Activated T-helper 9 cell treated with anti-CD3 and anti-CD28 coated beads, Interleukin-2, amount 50 U/mL, for 16 hours (primary cell): ENCODE measurements around the gene NT5DC3.

Experiments
- DNase-seq: peaks from one replicate; pipeline ENCODE4 v3.0.0-alpha.2; 2020; ENCODE audit warnings: low read depth

NT5DC3 gene

DNA sequence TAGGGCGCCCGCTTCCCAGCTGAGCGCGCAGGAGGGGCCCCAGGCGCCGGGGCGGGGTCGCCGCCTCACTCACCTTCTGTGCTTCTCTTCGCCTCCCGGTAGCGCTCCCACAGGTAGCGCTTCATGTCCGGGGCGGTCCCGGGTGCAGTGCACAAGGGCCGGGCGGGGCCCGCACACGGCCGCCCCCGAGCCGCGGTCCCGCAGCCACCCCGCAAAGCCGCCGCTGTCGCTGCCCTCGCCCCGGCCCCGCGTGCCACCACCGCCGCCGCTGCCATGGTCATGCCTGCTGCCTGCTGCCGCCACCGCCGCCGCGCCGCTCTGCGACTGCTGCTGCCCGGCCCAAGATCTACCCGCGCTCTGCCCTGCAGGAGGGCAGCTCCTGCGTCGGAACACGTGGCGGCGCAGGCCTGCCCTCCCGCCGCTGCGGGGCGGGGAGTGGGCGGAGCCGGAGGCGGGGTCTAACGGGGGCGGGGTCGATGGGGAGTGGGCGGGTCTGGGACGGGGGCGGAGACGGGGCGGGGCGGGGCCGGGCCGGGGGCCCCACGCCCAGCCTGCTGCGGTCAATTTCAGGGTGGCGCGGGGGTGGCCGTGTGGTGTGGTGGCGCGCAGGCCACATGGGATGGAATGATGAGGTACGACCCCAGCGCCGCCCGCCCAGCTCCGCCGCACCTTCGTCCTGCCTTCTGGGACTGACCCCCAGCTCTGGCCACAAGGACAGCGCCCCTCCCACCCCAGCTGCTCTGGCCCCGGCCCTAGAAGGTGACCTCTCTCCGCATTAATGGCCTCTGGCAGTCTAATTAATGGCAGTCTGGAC lies at the start of gene NT5DC3:
Gene NT5DC3 (minus strand): TSS at position 359 of the 814 bp plus-strand sequence. CDS start 78 bp downstream, at position 281.
- DNase-seq: peak; percentile 77

DNA sequence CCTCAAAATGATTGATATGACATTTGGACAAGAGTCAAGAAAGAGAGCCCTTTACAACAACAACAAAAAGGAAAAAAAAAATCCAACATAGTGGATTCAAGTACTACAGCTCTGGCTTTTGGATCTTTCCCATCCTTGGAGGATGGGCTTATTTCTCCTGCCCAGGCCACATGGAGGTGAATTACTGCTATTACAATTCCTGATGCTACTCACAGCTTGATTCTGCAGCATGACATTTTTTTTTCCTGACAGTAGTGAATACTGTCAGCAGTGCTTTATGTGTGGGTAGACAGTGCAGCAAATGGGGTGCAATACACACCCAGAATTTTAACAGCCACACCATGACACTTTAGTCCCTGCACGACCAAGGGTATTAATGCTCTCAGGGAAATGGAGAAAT lies 46.7 kb upstream of the NT5DC3 start:
- DNase-seq: no peak

DNA sequence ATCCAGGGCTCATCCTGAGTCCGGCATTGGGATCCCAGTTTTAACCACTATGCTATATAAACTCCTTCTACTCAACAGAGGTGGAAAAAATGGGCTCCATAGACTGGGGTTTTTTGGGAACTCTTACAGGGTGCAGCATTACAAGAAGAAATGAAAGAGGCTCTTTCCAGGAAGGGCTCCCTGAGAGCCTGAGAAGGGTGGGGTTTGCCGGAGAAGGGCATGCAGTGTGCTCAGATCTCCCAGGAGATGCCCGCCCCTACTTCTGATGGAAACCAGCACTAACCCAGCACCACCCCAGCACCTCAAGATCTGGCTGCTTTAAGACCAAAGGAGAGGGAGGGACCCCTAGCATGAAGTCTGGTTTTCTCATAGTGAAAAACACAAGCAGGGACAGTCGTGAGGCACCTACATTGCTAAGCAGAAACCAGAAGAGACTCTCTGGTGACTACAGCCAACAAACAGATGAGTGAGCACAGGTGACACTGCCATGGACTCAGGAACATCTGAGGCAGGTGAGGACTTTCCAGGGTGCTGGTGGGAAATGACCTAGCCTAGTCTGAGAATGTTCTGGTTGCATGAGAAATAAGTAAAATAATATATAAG lies 45.3 kb upstream of the NT5DC3 start:
- DNase-seq: no peak

DNA sequence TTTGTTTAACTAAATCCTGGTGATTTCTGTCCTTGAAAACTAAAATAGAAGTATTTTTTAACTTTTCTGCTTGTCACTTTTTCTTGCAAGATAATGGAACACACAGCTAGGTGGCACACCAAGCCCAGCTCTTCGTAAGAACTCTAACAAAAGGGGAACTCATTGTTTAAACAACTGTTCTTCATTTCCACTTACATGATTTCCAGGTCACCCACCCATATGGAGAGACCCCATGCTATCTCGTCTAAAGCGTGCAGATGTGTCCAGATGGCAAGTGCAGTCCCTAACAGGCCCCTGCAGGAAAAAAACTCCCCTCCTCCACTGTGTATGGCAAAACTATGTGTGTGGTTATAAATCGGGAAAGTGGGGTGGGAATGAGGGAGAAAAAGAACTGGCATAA lies 43.3 kb upstream of the NT5DC3 start:
- no peak for DNase-seq

DNA sequence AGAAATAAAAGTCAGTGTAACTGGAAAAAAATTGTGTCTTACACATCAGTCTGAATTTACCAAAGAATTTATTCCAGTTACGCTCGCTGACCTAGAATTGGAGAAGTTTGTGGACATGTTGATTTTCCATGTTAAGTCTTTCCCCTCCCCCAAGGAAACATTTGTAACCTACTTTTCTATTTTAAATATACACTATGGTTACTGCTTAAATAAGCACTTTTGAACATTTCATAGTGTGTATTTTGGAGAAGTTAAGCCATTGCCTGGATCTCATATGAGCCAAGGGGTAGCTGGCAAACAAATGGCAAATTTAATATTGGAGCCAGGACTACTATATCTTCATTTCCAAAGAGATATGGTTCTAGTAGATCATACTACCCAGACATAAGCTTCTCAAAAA lies 42.9 kb upstream of the NT5DC3 start:
- DNase-seq: no peak

DNA sequence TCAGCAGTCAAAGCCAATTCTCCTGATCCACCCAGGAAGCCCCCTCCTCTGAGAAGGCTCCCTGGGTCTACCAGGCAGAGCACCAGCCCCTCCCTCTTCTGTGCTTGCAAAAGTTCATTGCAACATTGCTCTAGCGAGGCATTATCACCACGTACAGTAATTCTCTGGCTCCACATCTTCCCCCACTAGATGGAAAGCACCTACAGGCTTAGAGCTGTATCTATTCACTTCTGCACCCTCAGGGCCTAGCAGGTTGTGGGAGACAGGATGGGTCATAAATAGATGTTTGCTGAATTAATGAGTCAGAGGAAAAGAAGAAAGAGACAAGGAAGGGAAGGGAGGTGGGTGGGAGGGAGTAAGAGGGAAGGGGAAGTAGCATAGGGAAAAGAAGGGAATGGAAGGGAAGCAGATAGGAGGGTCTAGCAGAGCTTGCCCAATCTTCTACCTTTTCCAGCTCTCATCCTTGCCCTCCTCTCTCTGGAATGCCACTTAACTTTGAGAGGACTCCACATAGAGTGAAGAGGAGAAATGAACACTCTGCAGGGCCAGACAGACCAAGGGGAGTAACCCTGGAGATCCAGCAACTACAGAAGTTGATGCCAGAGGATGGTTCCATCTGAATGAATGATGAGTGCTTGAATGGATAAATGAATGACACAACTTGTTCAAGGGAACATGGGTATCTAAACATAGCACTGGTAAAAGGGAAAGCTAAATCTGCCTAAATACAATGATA lies 42.0 kb upstream of the NT5DC3 start:
- no peak for DNase-seq

DNA sequence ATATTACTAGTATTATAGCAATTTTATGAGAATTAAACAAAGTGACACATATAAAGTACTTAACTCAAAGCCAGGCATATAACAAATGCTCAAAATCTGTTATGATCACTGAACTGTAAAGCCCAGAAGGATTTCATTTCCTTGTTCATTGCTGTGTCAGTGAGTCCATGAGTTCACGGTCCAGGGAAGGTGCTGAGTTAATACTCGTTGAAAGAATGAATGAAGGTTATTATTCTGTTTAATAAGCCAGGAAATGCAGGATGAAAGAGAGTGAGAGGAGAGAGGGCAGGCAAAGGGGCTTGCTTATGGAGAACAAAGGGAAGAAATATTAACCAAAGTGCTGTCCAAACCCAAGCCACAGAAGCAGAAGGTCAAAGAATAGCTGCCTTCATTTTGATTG lies 40.2 kb upstream of the NT5DC3 start:
- no peak for DNase-seq

DNA sequence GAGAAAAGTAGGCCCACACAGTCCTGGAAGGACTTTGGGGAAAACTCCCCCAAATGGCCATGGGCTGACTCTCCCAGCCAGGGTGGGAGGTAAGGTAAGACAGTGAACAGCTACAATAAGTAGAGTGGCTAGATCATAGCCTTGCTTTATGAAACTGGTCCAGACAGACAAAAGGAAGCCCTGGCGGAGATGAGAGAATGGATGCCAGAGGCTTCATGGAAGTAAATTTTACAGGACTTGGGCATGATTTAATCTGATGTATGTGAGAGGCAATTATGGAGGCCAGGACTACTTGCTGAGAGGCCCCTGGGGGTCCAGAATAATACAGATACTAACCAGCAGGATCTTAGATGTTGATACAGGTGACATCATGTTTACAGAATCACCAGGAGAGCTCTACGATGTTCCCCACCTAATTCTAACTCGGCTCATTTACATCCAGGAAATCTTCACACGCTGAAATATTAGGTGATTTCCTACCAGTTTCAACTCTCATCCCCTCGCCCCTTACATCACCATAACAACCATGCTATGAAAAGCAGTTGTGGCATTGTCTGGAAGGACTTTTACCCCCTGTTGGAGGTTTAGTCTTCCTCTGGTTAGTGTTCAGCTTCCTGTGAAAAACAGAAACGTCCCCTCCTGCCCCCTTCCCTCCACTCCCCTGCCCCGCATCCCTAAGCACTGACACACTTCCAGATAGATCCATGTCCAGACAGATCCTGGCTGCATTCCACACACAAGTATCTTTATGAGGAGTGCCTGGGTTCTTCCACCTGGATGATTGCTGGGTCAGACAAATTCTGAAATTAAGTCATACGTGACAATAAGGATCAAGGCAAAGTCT lies 39.5 kb upstream of the NT5DC3 start:
- no peak for DNase-seq

DNA sequence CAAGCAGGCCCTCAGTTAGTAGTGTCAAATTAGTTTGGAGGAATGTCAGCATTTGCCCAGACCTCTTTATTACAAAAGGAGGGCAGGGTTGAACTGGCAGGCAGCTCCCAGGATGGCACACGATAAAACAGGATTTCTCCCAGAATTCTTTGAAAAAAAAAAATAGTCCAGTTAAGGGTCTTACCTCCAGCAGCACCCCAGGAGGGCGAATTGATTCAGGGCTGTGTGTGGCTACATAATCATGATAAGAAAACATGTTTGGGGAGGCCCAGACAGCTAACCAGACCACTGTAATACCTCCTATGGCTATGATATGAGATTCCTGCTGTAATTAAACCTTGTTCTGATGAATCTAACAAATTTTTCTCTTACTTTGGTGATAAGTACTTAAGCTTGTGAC lies 38.8 kb upstream of the NT5DC3 start:
- DNase-seq: no peak

DNA sequence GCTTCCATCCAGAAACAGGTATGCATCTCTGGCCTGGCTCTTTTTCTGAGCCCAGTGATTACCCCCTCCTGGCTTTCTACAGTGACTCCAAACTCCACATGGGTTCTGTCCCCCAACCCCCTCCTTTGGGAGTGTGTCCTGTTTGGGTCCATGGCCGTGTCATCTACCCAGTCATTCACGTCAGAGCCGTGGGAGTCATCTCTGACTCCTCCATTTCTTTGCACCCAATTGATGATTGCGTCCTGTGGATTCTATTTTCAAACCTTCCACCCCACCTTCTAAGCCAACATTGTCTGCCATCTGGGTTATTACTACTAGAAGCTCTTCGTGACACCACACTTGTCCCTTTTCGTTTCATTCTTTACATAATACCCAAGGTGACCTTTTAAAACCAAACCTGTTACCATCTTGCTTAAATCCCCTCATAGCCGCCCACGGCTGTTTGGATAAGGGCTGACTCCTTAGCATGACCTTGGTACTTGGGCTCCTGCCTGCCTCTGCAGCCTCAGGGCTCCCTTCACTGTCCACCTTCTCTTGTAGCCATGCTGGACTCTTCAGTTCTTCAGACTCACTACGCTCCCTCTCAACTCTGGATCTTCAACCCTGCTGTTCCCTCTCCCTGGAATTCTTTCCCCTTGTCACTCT lies 38.1 kb upstream of the NT5DC3 start:
- DNase-seq: no peak

DNA sequence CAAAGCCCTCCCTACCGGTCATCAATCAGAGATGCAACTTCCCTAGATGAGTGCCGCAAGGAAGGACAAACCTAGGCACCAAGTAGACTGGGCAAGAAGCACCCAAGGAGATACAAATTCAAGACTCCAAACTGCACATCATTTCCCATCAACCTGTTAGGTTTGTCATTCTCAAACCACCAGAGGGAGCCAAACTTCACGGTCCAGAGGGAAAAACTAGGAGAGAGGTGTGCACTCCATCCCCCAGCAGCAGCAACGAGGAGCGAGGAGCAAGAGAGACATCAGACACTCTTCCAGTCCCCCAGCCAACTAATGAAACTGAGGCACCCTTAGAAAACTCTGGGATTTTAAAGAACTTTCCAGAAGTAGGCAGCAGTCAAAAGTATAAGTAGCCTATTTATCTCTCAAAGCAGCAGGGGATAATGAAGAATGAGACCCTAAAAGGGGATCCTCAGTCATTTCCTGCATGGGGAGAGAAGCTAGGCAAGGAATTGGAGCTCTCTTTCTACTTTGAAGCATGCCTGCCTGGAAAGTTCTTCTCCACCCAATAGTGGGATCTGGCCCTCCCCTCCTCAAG lies 37.0 kb upstream of the NT5DC3 start:
- peak; percentile 27 for DNase-seq

DNA sequence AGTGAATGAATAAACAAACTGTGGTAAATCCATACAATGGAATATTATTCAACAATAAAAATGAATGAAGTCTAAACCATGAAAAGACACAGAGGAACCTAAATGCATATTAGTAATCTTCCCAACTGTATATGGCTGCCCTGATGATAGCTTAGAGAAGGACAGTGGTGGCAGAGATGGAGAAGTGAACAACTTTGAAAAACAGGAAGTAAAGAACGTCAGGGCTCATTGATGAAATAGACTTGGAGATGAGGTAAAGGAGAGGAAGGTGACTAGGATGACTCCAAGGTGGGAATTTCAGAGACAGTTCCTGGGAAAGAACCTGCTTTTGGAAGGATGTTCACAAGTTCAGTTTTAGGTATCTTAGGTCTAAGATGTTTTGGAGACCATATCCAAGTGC lies 36.3 kb upstream of the NT5DC3 start:
- DNase-seq: no peak

DNA sequence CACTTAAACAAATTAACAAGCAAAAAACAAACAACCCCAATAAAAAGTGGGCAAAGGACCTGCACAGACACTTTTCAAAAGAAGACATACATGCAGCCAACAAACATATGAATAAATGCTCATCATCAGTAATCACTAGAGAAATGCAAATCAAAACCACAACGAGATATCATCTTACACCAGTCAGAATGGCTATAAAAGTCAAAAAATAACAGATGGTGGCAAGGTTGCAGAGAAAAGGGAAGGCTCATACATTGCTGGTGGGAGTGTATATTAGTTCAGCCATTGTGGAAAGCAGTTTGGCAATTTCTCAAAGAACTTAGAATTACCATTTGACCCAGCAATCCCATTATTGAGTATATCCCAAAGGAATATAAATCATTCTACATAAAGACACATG lies 34.6 kb upstream of the NT5DC3 start:
- no peak for DNase-seq

DNA sequence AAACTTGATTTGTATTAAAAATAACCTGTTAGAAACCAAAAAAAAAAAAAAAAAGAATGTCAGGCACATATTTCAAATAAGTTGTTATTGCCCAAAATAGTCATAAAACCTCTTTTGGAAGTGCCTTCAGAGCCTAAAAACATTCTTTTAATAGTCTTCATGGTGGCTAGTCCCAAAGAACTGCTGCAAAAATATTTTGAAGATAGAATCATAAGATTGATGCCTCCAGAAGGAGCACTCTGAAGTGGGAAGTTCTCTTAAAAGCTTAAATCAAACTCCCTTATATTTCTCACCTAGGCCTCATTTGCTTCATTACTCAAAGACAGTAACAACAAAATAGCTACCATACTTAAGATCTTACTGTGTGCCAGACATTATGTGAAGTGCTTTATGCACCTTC lies 27.2 kb upstream of the NT5DC3 start:
- no peak for DNase-seq

DNA sequence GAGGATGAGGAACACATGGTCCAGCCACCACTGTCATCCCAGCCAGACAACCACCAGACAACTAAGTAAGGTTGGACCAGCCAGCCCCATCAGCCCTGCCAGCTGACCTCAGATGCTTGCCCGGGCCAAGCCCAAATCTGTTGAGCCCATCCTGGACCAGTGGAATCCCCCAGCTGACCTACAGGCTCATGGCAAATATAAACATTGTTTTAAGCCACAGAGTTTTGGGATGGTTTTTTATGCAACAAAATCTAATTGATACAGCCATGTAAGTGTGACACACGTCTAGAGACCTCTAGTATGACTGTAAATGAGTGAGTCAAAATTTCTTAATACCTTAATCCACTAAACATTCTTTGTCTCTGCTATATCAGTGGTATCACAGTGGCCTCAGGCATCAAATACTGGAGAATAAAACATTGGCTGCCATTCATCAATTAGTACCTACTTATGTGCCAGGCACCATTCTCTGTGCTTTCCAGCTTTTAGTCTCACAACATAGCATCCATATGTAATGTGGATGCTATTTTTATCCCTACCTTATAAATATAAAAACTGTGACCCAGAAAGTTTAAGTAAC lies 24.2 kb upstream of the NT5DC3 start:
- no peak for DNase-seq

DNA sequence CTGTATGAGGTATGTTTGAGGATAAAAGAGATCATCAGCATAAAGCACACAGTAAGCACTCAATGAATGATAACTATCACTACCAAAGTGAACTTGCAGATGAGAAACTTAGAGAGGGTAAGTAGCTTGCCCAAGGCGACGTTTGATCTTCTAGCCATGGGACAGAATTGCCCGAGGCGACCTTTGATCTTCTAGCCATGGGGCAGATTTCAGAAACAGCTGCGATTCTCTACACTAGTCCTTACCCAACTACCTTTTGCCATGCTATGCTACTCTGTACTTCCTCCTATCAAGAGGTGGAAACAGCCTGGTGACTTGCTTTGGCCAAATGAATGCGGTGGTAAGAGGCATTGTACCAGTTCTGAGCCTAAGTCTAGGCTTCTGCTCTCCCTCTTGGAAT lies 23.7 kb upstream of the NT5DC3 start:
- no peak for DNase-seq

DNA sequence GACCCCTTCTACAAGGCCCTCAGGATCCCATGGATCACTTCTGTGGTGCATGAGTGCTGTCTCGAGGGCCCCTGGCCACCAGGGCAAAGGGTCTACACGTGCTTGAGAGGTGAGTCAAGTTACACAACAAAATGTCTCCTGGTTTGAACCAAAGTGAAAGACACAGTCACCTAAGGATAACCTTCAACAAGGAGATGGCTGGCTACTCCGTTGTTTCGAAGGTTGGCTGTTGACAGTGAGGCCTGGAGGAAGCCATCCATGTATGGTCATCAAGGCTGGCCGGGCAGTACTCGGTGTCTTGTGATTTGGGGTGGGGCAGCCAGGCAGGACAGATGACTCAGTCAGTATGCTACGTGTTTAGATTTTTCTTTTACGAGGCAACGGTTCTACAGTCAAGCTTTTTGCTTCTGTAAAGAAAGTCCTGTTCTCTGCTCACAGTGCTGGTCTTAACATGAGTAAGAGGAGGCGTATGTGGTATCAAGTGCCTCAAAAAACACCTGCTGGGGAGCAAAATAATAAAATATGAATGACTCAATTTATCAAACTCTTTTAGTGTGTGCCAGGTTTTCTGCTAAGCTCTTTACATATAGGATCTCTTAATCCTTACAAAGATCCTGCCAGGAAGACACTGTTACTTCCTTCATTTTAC lies 18.0 kb upstream of the NT5DC3 start:
- no peak for DNase-seq

DNA sequence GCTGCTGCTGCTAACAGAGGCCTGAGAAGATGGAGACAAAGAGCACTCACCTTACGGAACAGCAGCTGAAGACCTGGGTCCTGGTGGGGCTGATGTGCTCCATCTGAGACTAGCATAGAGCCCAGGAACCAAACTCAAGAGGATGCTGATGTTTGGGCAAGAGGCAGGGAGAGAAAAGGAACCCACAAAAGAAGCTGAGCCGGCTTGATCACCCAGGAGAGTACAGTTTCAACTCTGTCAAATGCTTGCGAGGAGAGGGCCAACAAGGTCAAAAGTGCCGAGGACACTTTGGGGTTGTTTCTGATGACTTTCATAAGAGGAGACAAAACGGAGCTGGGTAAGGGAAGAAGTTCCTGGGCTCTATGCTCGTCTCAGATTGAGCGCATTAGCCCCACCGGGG lies 17.3 kb upstream of the NT5DC3 start:
- DNase-seq: no peak

DNA sequence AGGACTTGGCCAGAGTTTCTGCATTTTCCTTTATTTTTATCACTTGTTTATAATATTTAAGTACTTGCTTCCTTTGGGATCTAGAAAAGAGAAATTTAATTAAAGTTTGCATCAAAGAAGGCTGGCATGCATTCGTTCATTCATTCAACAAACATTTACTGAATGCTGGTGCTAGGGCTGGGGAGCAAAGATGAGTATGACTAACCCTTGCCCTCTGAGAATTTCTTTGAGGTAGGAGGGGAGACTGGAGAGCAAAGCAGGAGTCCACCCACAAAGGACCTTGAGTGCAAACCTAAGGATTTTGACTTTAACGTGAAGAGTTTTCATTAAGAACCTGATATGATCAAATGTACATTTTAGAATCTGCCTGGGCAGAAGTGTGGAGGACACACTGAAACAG lies 16.1 kb upstream of the NT5DC3 start:
- no peak for DNase-seq

DNA sequence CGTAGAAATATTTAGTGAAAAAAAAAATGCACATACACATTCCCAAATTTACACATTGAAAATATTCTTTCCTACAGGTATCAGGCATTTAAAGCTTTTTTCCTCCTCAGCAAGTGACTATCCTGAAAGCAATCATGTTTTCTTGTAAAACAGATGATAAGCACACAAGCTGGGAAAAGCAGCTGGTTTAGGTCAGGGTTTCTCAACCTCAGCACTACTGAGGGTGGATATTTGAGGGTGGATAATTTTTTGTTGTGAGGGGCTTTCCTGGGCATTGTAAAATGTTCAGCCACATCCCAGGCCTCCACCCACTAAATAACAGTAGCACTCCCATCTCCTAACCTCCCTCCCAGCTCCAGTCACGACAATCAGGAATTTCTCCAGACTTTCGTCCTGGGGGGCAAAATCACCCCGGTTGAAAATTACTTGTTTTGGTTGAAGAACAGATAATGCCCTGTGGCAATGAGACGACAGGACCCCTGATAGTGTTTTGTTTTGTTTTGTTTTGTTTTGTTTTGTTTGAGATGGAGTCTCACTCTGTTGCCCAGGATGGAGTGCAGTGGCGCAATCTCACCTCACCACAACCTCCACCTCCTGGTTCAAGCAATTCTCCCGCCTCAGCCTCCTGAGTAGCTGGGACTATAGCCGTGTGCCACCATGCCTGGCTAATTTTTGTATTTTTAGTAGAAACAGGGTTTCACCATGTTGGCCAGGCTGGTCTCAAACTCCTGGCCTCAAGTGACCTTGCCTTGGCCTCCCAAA lies 15.0 kb upstream of the NT5DC3 start:
- no peak for DNase-seq
